Stimulated activated naive CD8-positive, alpha-beta T cell treated with anti-CD3 and anti-CD28 coated beads, Interleukin-15, Interleukin-2, amounts not matched to agents 100 ng/mL and 50 ng/mL, for 24 hours (primary cell): ENCODE data around the gene AMH.
A peak's percentile ranks its signal among the peaks of the same experiment; 100 is the strongest.

ENCODE experiments used
- H3K27ac Mint-ChIP-seq: one replicate; pipeline ENCODE4 v1.8.0; 2021; ENCODE audit warnings: mild to moderate bottlenecking, mixed read lengths
- H3K27me3 Mint-ChIP-seq: one replicate; pipeline ENCODE4 v1.8.0; 2021; ENCODE audit warnings: mixed read lengths
- H3K36me3 Mint-ChIP-seq: one replicate; pipeline ENCODE4 v1.8.0; 2021; ENCODE audit warnings: low read depth, mixed read lengths
- H3K4me1 Mint-ChIP-seq: one replicate; pipeline ENCODE4 v1.8.0; 2021; ENCODE audit warnings: low read depth, mixed read lengths
- H3K4me3 Mint-ChIP-seq: one replicate; pipeline ENCODE4 v1.8.0; 2021; ENCODE audit warnings: mild to moderate bottlenecking, mixed read lengths
- H3K9me3 Mint-ChIP-seq: one replicate; pipeline ENCODE4 v1.8.0; 2021; ENCODE audit warnings: mixed read lengths

AMH gene

DNA sequence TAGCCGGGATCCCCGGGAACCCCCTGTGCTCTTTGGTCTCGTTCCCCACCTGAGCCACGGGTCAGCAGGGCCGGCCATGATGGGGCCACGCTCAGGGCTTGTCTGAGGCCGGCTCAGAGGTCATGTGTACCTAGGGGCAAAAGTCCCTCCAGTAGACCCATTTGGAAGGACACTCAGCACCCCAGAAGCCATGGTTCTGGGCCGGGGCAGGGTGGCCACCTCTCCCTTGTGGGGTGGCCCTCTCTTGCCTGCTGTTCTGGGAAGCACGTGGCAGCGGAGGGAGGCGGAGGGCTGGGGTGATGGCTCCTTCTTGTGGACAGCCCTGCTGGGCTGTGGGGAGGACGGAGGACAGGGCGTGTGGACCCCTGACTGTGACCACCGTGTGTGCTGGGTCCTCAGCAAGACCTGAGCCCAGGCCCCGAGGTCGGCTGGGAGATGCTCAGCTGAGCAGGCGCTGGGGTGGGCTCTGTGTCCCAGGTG lies 39.3 kb downstream of the AMH start:
- Mint-ChIP-seq H3K4me3 (peak overlapping the region; percentile 76), H3K27me3 (peaks cover 7% of the 10 kb centered on the region)

DNA sequence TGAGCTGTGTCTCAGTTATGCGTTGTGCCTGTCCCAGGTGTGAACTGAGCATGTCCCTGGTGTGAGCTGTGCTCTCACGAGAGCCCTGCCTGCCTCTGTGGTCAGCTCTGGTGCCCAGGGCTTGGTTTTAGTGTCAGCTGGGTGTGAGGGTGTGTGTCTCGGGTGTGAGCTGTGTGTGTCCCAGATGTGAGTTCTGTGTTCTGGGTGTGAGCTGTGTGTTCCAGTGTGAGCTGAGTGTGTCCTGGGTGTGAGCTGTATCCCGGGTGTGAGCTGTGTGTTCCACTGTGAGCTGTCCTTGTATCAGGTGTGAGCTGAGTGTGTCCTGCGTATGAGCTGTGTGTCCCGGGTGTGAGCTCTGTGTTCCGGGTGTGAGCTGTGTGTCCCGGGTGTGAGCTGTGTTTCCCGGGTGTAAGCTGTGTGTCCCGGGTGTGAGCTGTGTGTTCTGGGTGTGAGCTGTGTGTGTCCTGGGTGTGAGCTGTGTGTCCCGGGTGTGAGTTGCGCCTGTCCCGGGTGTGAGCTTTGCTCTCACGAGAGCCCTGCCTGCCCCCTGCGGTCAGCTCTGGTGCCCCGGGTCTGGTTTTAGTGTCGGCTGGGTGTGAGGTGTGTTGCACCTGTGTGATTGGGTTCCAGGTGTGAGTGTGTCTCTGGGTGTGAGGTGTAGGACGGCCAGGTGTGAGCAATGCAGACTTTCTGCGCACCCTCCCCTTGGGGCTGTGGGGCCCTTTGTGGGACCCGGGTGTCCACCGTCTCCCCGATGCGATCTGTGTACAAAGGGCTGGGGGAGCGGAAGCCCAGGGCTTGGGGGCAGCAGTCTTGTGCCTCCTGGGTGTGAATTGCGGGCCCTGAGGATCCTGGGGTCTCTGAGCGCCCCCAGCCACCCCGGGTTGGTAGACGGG lies 39.9 kb downstream of the AMH start:
- peaks cover 34% of the 10 kb centered on the region for H3K4me1 Mint-ChIP-seq
- peaks cover 7% of the 10 kb centered on the region for H3K27me3 Mint-ChIP-seq
- no peaks in the 10 kb centered on the region for H3K9me3 Mint-ChIP-seq
- H3K27ac Mint-ChIP-seq = peak overlapping the region; percentile 79
- peak overlapping the region; percentile 76 for H3K4me3 Mint-ChIP-seq
- no peaks in the 10 kb centered on the region for H3K36me3 Mint-ChIP-seq

More for the DNA sequence above, 39.3 kb downstream of the AMH start:
- Mint-ChIP-seq H3K9me3 (no peaks in the 10 kb centered on the region), H3K36me3 (no peaks in the 10 kb centered on the region), H3K4me1 (peaks cover 31% of the 10 kb centered on the region), H3K27ac (peak overlapping the region; percentile 61)

- peaks cover 36% of the 10 kb centered on the region for H3K4me1 Mint-ChIP-seq
Observed at GRCh38 chr19:2289714-2290435, 40.8 kb downstream of the AMH start.

GRCh38 chr19:2290441-2291184 lies 41.5 kb downstream of the AMH start:
- H3K4me3 Mint-ChIP-seq = peak overlapping the region; percentile 63
- no peaks in the 10 kb centered on the region for H3K36me3 Mint-ChIP-seq
- H3K4me1 Mint-ChIP-seq = peaks cover 39% of the 10 kb centered on the region
- H3K9me3 Mint-ChIP-seq = no peaks in the 10 kb centered on the region
- peaks cover 7% of the 10 kb centered on the region for H3K27me3 Mint-ChIP-seq
- H3K27ac Mint-ChIP-seq = no peak overlapping the region

More at GRCh38 chr19:2289714-2290435, 40.8 kb downstream of the AMH start:
- Mint-ChIP-seq H3K27me3 (peaks cover 7% of the 10 kb centered on the region), H3K36me3 (no peaks in the 10 kb centered on the region), H3K27ac (no peak overlapping the region), H3K4me3 (peak overlapping the region; percentile 76), H3K9me3 (no peaks in the 10 kb centered on the region)

- no peak overlapping the region for H3K27ac Mint-ChIP-seq
Observed at GRCh38 chr19:2291185-2291751, 42.1 kb downstream of the AMH start.

DNA sequence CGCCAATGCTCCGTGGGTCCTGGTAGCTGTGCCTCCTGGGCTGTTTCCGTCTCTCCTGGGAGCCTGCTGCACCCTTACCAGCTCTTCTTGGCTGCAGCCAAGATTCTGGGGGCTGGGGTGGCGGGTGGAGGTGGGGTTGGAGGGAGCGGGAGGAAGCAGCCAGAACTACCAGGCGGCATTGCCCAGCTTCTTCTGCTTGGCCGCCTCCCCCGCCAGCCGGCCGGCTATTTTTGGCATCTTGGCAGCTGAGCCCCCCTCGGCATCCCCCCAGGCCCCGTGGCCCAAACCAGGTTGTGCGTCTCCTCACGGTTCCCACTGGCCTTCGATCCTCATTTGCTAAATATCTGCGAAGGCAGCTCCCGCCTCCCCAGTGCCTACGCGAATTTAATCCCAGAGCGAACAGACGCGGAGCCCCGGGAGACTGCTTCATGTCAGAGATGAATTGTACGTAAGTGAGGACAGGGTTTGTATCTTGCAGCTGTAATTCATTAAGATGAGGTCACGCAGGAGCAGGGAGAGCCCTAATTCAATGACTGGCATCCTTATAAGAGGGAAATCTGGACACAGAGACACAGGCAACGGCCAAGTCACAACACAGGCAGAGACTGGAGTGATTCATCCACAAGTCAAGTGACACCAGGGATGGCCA lies 45.7 kb downstream of the AMH start:
- no peaks in the 10 kb centered on the region for H3K36me3 Mint-ChIP-seq
- H3K9me3 Mint-ChIP-seq = no peaks in the 10 kb centered on the region
- no peak overlapping the region for H3K4me3 Mint-ChIP-seq
- H3K27me3 Mint-ChIP-seq = no peaks in the 10 kb centered on the region
- peaks cover 19% of the 10 kb centered on the region for H3K4me1 Mint-ChIP-seq
- H3K27ac Mint-ChIP-seq = no peak overlapping the region

More at GRCh38 chr19:2291185-2291751, 42.1 kb downstream of the AMH start:
- Mint-ChIP-seq H3K27me3 (peaks cover 7% of the 10 kb centered on the region), H3K9me3 (no peaks in the 10 kb centered on the region), H3K4me1 (peaks cover 39% of the 10 kb centered on the region), H3K36me3 (no peaks in the 10 kb centered on the region), H3K4me3 (peak overlapping the region; percentile 63)

DNA sequence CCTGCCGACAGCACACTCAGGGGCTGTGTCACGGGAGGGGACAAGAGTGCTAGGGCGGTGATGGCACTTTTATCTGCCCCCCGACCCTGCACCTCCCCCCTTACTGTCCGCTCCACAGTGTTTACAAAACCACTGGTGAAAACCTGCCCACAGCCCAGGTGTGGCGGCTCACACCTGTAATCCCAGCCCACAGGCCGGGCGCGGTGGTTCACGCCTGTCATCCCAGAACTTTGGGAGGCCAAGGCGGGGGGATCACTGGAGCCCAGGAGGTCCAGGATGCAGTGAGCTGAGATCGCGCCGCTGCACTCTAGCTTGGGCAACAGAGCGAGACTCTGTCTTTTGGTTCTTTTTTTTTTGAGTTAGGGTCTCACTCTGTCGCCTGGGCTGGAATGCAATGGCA lies 47.0 kb downstream of the AMH start:
- Mint-ChIP-seq H3K9me3 (no peaks in the 10 kb centered on the region), H3K27ac (no peak overlapping the region), H3K27me3 (no peaks in the 10 kb centered on the region), H3K4me1 (peaks cover 12% of the 10 kb centered on the region), H3K4me3 (no peak overlapping the region), H3K36me3 (no peaks in the 10 kb centered on the region)

GRCh38 chr19:2300533-2300932 lies 51.4 kb downstream of the AMH start:
- Mint-ChIP-seq H3K4me1 (peaks cover 9% of the 10 kb centered on the region), H3K27ac (no peak overlapping the region), H3K36me3 (no peaks in the 10 kb centered on the region), H3K9me3 (no peaks in the 10 kb centered on the region), H3K27me3 (peaks cover 18% of the 10 kb centered on the region), H3K4me3 (no peak overlapping the region)
